Dedifferentiated amniotic fluid mesenchymal stem cell (primary cell): ENCODE results near the gene NR2E3.
"Not testable (repeated sequence)": the region's sequence is repeated elsewhere in the genome, so short reads cannot be mapped to it uniquely, and the experiment has no call there.

ENCODE experiments used
- DNase-seq: peaks from one replicate; pipeline ENCODE4 v3.0.0-alpha.2; 2016; ENCODE audit errors: extremely low spot score

The NR2E3 gene

DNA sequence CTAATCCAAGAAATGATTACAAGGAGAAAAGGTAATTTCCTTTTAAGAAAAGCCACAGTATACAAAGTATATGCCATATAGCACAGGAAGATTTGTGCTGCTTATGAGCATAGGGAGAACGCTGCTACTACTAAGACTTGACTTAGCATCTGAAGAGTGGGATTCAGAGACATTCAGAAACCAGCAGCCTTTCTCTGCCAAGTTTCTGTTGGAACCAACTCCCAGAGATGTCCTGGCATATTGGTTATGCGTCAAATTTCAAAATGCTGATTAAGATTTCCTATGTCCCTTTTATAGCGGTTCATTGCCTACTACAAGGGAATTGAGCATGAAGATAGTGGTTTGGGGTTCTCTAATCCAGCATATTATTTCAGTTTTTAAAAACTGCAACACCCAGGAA, 4.9 kb downstream of the NR2E3 start:
- no peak for DNase-seq

DNA sequence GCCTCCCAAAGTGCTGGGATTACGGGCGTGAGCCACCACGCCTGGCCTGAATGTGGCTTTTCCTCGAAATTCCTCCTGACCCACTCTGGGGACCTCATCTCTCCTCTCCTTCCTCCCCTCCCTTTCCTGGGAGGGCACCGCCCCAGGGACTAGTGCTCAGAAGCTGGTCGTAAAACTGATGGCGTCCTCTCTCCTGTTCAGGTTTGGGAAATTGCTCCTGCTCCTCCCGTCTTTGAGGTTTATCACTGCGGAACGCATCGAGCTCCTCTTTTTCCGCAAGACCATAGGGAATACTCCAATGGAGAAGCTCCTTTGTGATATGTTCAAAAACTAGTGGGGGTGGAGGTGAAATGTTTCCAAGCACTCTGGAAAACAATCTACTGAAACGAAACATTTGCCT, 7.0 kb downstream of the NR2E3 start:
- no peak for DNase-seq

DNA sequence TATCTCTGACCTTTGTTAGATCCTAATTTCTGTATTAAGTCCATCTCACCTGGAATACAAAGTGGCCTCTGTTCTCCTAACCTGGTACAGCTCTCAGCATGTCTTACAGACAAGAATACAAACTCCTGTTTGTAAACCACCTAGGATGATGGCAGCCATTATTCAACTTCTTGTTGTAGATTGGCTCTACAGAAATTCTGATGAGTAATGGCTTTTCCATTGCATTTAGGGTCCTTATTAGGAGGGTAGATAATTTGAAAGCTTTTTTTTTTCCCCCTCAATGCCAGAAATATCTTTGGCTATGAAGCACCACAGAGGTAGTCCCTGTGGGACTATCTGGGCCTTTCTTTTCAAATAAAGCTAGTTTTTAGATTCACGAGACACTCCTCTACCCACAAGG, 9.8 kb downstream of the NR2E3 start:
- no peak for DNase-seq

DNA sequence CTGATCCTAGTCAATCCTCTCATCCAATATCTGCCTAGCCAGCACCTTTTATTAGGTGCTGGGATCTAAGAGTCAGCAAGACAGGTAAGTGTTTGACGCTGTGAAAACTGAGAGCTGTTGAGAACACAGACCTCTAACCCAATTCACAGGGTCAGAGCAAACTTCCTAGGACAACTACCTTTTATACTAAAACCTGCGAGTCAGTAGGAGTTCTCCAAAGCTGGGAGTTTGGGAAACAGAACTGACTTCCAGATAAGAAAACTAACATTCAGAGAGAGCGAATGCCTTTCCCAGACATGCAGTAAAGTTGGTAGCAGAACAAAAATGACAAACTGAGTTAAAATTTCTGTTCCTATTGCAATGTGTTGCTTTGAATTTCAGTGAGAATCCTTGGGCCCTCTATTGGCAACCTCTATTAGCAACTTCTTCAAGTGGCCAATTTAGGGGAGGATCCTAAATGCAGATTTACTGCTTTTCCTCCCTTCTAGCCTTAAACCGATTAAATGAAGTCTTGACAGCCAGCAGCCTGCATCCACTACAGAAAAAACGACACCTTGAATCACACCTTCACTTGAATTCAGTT, 11.3 kb downstream of the NR2E3 start:
- DNase-seq: no peak

- no peak for DNase-seq
Measured at GRCh38 chr15:71822890-71823630, 12.7 kb downstream of the NR2E3 start.

DNA sequence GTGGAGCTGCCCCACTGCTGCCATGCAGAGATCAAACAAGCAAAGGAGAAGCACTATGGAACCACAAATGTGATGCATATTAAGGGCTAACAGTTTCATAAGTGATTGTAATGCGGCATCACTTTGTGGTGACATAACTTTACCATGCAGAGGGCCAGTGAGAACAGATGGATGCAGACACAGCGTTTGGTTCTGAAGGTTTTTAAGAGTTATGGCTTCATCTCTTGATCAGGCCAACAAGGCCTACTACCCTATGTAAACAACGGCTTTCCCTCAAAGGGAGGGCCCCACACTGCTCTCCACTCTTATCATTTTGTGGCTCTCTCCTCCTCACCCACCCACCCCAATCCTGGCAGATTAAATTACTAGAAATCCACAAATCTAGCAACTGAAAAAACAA, 13.4 kb downstream of the NR2E3 start:
- no peak for DNase-seq

DNA sequence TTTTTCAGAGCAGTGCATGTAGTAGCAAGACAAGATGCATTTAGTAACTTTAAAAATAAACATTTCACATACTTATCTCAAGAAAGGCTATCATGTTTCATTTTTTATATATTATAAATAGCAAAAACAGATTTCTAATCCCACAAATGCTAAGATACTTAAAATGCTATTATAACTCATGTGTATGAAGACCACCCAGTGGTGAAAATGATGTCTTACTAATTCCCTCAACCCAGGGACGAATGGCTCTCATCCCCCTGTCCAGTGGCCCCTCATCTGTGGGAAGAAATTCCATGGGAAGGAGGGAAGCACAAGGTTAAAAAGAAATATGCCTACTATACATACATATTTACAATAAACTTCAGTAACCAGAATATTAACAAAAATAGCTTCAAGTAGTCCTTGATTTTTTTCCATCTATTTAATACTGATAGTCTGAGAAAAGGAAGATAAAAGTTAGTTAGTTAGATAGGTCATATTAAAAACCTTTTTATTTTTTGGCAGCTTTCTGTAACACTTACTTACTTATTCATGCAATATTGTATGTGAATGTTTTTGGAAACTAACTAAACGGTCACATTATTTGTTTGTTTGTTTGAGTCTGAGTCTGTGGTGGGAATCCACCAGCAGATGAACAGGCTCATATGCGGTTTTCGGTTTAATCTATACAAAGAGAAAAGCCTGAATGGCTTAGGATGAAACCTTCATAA, 14.8 kb downstream of the NR2E3 start:
- DNase-seq: no peak

DNA sequence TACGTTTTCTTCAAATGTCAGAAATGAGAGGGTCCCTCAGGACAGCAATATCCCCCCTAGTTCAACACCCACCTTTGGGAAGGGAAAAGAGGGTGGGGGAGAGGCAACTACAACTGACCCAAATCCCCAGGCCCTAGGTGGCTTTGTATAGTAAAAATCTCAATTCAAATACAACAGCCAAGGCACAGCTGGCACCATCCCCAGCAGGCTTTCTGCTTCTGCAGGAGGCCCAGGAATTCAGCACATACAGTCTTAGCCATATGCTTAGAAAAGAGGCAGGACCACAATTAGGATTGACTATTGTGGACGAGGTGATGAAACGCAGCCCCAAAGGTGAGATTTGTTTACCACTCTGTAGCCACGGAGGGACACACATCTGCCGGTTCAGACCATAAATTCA, 15.8 kb downstream of the NR2E3 start:
- DNase-seq: no peak

- no peak for DNase-seq
Measured at GRCh38 chr15:71830981-71831380, 20.6 kb downstream of the NR2E3 start.

DNA sequence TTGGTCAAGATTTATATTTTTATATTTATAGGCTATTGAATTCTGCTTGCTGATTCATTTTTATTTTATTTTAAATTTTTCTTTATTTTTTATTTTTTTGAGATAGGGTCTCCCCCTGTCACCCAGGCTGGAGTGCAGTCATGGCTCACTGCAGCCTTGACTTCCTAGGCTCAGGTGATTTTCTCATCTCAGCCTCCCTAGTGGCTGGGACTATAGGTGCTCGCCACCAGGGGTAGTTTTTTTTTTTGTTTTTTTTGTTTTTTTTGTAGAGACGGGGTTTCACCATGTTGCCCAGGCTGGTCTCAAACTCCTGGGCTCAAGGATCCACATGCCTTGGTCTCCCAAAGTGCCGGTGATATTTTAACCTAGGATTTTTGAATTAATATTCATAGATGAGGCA, 31.2 kb downstream of the NR2E3 start:
- DNase-seq: no peak

GRCh38 chr15:71844916-71845315, 34.6 kb downstream of the NR2E3 start:
- DNase-seq: no peak

DNA sequence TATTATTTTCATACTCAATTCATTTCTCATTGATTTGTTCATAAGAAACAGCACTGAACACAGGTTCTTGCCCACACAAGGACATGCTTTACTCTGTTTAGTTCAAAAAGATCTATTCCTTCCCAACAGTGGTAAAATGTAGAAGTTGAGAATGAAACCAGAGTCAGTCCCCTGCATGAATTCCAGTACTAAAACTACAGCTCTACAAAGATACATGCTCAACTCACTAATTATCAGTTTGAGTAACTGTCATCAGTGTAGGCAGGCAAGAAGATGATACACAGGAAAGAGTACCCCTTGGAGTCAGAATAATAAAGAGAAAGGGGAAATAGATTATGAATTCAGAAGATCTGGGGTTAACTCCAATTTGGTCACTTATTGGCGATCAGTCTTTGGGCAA, 43.2 kb downstream of the NR2E3 start:
- DNase-seq: no peak

DNA sequence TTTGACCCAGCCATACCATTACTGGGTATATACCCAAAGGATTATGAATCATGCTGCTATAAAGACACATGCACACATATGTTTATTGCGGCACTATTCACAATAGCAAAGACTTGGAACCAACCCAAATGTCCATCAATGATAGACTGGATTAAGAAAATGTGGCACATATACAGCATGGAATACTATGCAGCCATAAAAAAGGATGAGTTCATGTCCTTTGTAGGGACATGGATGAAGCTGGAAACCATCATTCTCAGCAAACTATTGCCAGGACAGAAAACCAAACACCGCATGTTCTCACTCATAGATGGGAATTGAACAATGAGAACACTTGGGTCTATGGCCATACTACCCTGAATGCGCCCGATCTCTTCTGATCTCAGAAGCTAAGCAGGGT, 47.9 kb downstream of the NR2E3 start:
- not testable (repeated sequence) for DNase-seq
